Spleen (tissue), 11 donors: ENCODE measurements around the gene C12orf54. TPM values are rescaled to one million over a fixed set of nuclear protein-coding genes. Genes with fewer than 3 reads are reported as not detected.

Source experiments
- DNase-seq: peaks from one replicate; pipeline ENCODE4 v3.0.0-alpha.2; 2020
- H3K27ac ChIP-seq, 8 donors: fragments of 200-600 bp; sonication (generic) in 7 of 8; 1 replicate in 4 of 8; 2 replicates in 4 of 8; pipeline versions ENCODE4 v1.5.0 to v1.8.0; 2016 to 2021; ENCODE audit warnings: inconsistent platforms in 4 of 8, mild to moderate bottlenecking in 4 of 8, moderate library complexity in 1 of 8
- H3K27me3 ChIP-seq, 7 donors: fragments of 200-600 bp; sonication (generic) in 6 of 7; replicated peaks in 1 of 7; 1 replicate in 4 of 7; 2 replicates in 3 of 7; pipeline versions ENCODE4 v1.5.0 to v1.8.0; 2016 to 2021; ENCODE audit warnings: inconsistent platforms in 3 of 7, mild to moderate bottlenecking in 1 of 7
- H3K36me3 ChIP-seq, 6 donors: fragments of 200-600 bp; sonication (generic) in 5 of 6; 1 replicate in 4 of 6; 2 replicates in 2 of 6; pipeline versions ENCODE4 v1.5.0 to v1.8.0; 2016 to 2021; ENCODE audit warnings: inconsistent platforms in 2 of 6
- H3K4me1 ChIP-seq, 6 donors: fragments of 200-600 bp; sonication (generic) in 5 of 6; 1 replicate in 3 of 6; 2 replicates in 3 of 6; pipeline versions ENCODE4 v1.5.0 to v1.8.0; 2016 to 2021; ENCODE audit warnings: inconsistent platforms in 3 of 6
- H3K4me3 ChIP-seq, 8 donors: fragments of 200-600 bp; sonication (generic) in 7 of 8; 1 replicate in 4 of 8; 2 replicates in 4 of 8; pipeline versions ENCODE4 v1.5.0 to v1.8.0; 2016 to 2021; ENCODE audit warnings: inconsistent platforms in 4 of 8, mild to moderate bottlenecking in 4 of 8, moderate library complexity in 2 of 8
- H3K9me3 ChIP-seq, 8 donors: fragments of 200-600 bp; sonication (generic) in 7 of 8; 1 replicate in 4 of 8; 2 replicates in 4 of 8; pipeline versions ENCODE4 v1.5.0 to v1.8.0; 2016 to 2021; ENCODE audit warnings: inconsistent platforms in 4 of 8
- CTCF ChIP-seq, 11 experiments: fragments of 200-600 bp in 7 of 11; fragments of 450-650 bp in 4 of 11; sonication (generic) in 4 of 11; IDR thresholded peaks in 8 of 11; conservative IDR thresholded peaks in 3 of 11; 1 replicate in 7 of 11; 2 replicates in 4 of 11; pipeline versions ENCODE4 v1.4.0 to v1.8.0; 2016 to 2021; ENCODE audit warnings: antibody characterized with exemption in 11 of 11, inconsistent platforms in 4 of 11, mild to moderate bottlenecking in 1 of 11
- POLR2A ChIP-seq, 3 donors: fragments of 450-650 bp; IDR thresholded peaks; one replicate each; pipeline ENCODE4 v1.5.1; 2017; ENCODE audit warnings: antibody characterized with exemption in 3 of 3, mild to moderate bottlenecking in 1 of 3
- POLR2AphosphoS5 ChIP-seq, 3 donors: sonication (generic); formaldehyde crosslinking; IDR thresholded peaks; one replicate each; pipeline ENCODE4 v1.5.1; 2017; ENCODE audit warnings: antibody characterized with exemption in 3 of 3
- WGBS, 5 donors: extraction: QIAGEN DNeasy Blood & Tissue Kit in 3 of 5; methylation state at CpG; one replicate each; pipeline versions ENCODE4 v1.1.5 to v1.1.7; 2013 to 2018; 5-methylcytosine and 5-hydroxymethylcytosine counted together
- intact Hi-C: fragments of 100-400 bp; cut with DNase I; formaldehyde crosslinking; loops from one replicate; pipeline ENCODE4 v1.15.0; 2023; ENCODE audit warnings: low total_unique reads
- polyA plus RNA-seq, 3 donors: library from polyadenylated mRNA; stranded (reverse); fragments of 200-250 nt; gene quantifications; one replicate each; pipeline ENCODE4 v1.2.1, GENCODE V29; 2013
- total RNA-seq, 7 donors: library from RNA; depleted of rRNA in 3 of 7; stranded (reverse); fragments of >200 nt in 3 of 7; fragmentation: NEBNext Ultra II Directional in 4 of 7; extraction: Animal tissue kit (Norgen Biotek cat#: 25700) in 4 of 7; gene quantifications; one replicate each; pipeline versions ENCODE4 v1.1.0 to v1.2.1, GENCODE V29; 2016 to 2021
- donor health status: healthy with polysubstance abuse.
- donor health status: DM: no; HTN: no; CAD: no; lungs with moderate emphysema.
- donor health status: DM: no; HTN: no; CAD: no.
- donor health status: Bipolar disorder and iron deficiency.
- donor health status: healthy.
- donor health status: DM: no; HTN: no; CAD: no.
- donor health status: DM: yes; HTN: yes; CAD: no.

Gene C12orf54
- total and polyA plus RNA-seq, 10 donors: 0.38 to 0.61 TPM; not detected in 8

GRCh38 chr12:48545833-48546469 is 63.7 kb downstream of the C12orf54 start:
- H3K27ac ChIP-seq: no peak overlapping the region
- no peak overlapping the region for H3K4me3 ChIP-seq
- no peaks in the 10 kb centered on the region for H3K4me1 ChIP-seq
- H3K36me3 ChIP-seq: no peaks in the 10 kb centered on the region
- H3K27me3 ChIP-seq: peaks cover 0 to 3% (median 0%) of the 10 kb centered on the region in 7 donors
- TF ChIP-seq POLR2AphosphoS5 (IDR thresholded peaks at IDR 0.05): no peak
- no peak for TF ChIP-seq POLR2A (IDR thresholded peaks at IDR 0.05)
- no peak for TF ChIP-seq CTCF (IDR thresholded peaks at IDR 0.05 in 8 of 11, conservative IDR thresholded peaks at IDR 0.05 in 3 of 11)
- peaks cover 0 to 8% (median 3%) of the 10 kb centered on the region in 8 donors for H3K9me3 ChIP-seq
- no peak for DNase-seq
- intact Hi-C loops: no loop called here
- WGBS, 5 donors: 58 to 70% (median 63%) methylated on average over 4 of the region's 4 CpGs

Other genes with a start within 250 kb of the C12orf54 start
- gene ZNF641, start 131.6 kb upstream of the C12orf54 start, total RNA-seq: 10 to 100 TPM; 21.9 to 67.7 (median 37.0) TPM
- gene ZNF641, start 131.6 kb upstream of the C12orf54 start, polyA plus RNA-seq: 1 to 10 TPM; 3.3 to 6.1 (median 3.9) TPM
- gene ANP32D, start 9.9 kb upstream of the C12orf54 start, total RNA-seq: under 1 TPM in 1 of 7 donors, not detected in 6; 0.52 TPM
- gene ANP32D, start 9.9 kb upstream of the C12orf54 start, polyA plus RNA-seq: not detected
- gene OR8S1, start 43.1 kb downstream of the C12orf54 start, total RNA-seq: not detected
- not detected for gene OR8S1, start 43.1 kb downstream of the C12orf54 start, polyA plus RNA-seq
- gene LALBA, start 87.5 kb downstream of the C12orf54 start, total RNA-seq: not detected
- not detected for gene LALBA, start 87.5 kb downstream of the C12orf54 start, polyA plus RNA-seq
- 10 to 100 TPM; 28.4 to 50.7 (median 31.6) TPM for gene KANSL2, start 199.7 kb downstream of the C12orf54 start, total RNA-seq
- gene KANSL2, start 199.7 kb downstream of the C12orf54 start, polyA plus RNA-seq: 10 to 100 TPM; 38.3 to 48.4 (median 43.3) TPM
- 10 to 100 TPM; 30.3 to 53.4 (median 40.9) TPM for gene CCNT1, start 234.2 kb downstream of the C12orf54 start, total RNA-seq
- 1 to 10 TPM; 4.0 to 5.7 (median 4.8) TPM for gene CCNT1, start 234.2 kb downstream of the C12orf54 start, polyA plus RNA-seq